HEK293 (cell line): ENCODE results near the gene IGFALS.

ENCODE experiments used
- CTCF ChIP-seq: fragments of 450-650 bp; formaldehyde crosslinking; IDR thresholded peaks from 2 replicates; pipeline ENCODE4 v1.5.1; 2016; ENCODE audit warnings: missing biosample characterization, missing genetic modification characterization
- KLF1 ChIP-seq: fragments of 450-650 bp; formaldehyde crosslinking; IDR thresholded peaks from 2 replicates; pipeline ENCODE4 v1.5.1; 2016; ENCODE audit warnings: missing biosample characterization, missing genetic modification characterization
- REST ChIP-seq: fragments of 450-650 bp; formaldehyde crosslinking; IDR thresholded peaks from 2 replicates; pipeline ENCODE4 v1.5.1; 2016; ENCODE audit warnings: missing biosample characterization, missing genetic modification characterization
- ZBTB10 ChIP-seq: fragments of 450-650 bp; formaldehyde crosslinking; IDR thresholded peaks from 2 replicates; pipeline ENCODE4 v1.5.1; 2016; ENCODE audit warnings: missing biosample characterization, missing genetic modification characterization
- ZBTB11 ChIP-seq: fragments of 450-650 bp; formaldehyde crosslinking; conservative IDR thresholded peaks from 2 replicates; pipeline ENCODE4 v1.5.1; 2016; ENCODE audit warnings: low read depth, missing biosample characterization, missing genetic modification characterization
- ZBTB21 ChIP-seq: fragments of 450-650 bp; formaldehyde crosslinking; IDR thresholded peaks from 2 replicates; pipeline ENCODE4 v1.5.1; 2017; ENCODE audit warnings: missing biosample characterization, missing genetic modification characterization
- ZBTB44 ChIP-seq: fragments of 450-650 bp; IDR thresholded peaks from 2 replicates; pipeline ENCODE4 v1.5.1; 2018; ENCODE audit warnings: missing biosample characterization, mild to moderate bottlenecking, missing genetic modification characterization
- ZNF112 ChIP-seq: fragments of 450-650 bp; formaldehyde crosslinking; IDR thresholded peaks from 2 replicates; pipeline ENCODE4 v1.5.0; 2017; ENCODE audit warnings: missing biosample characterization, missing genetic modification characterization
- ZNF221 ChIP-seq: fragments of 450-650 bp; formaldehyde crosslinking; IDR thresholded peaks from 2 replicates; pipeline ENCODE4 v1.5.1; 2017; ENCODE audit warnings: missing biosample characterization, missing genetic modification characterization, borderline replicate concordance
- ZNF362 ChIP-seq: fragments of 450-650 bp; formaldehyde crosslinking; IDR thresholded peaks from 2 replicates; pipeline ENCODE4 v1.5.1; 2016; ENCODE audit warnings: missing biosample characterization, missing genetic modification characterization
- ZNF423 ChIP-seq: fragments of 450-650 bp; formaldehyde crosslinking; IDR thresholded peaks from 2 replicates; pipeline ENCODE4 v1.5.1; 2016; ENCODE audit warnings: missing biosample characterization, missing genetic modification characterization
- ZNF426 ChIP-seq: fragments of 450-650 bp; formaldehyde crosslinking; IDR thresholded peaks from 2 replicates; pipeline ENCODE4 v1.5.1; 2017; ENCODE audit warnings: missing biosample characterization, missing genetic modification characterization, mild to moderate bottlenecking, inconsistent platforms, moderate library complexity
- ZNF654 ChIP-seq: fragments of 450-650 bp; formaldehyde crosslinking; IDR thresholded peaks from 2 replicates; pipeline ENCODE4 v1.5.1; 2016; ENCODE audit warnings: low read depth, missing biosample characterization, missing genetic modification characterization
- ZNF692 ChIP-seq: fragments of 450-650 bp; formaldehyde crosslinking; IDR thresholded peaks from 2 replicates; pipeline ENCODE4 v1.5.1; 2016; ENCODE audit warnings: missing biosample characterization, missing genetic modification characterization
- ZNF777 ChIP-seq: fragments of 450-650 bp; formaldehyde crosslinking; IDR thresholded peaks from 2 replicates; pipeline ENCODE4 v1.5.1; 2017; ENCODE audit warnings: missing biosample characterization, missing genetic modification characterization, borderline replicate concordance
- ZSCAN18 ChIP-seq: fragments of 450-650 bp; formaldehyde crosslinking; IDR thresholded peaks from 2 replicates; pipeline ENCODE4 v1.5.1; 2016; ENCODE audit warnings: missing biosample characterization, missing genetic modification characterization

IGFALS gene

GRCh38 chr16:1770328-1771187 is 22.9 kb downstream of the IGFALS start (continued):
- TF ChIP-seq ZBTB11 (tag by site-specific recombination) = 0 out of 2 replicates have a peak, but pooled peaks have one; percentile 27
- no peak for TF ChIP-seq ZSCAN18
- no peak for TF ChIP-seq ZNF423 (tag by site-specific recombination)
- peak; percentile 76 for TF ChIP-seq KLF1 (tag by site-specific recombination)
- TF ChIP-seq ZNF692 (tag by site-specific recombination) = no peak
- no peak for TF ChIP-seq ZNF426 (tag by site-specific recombination)
- TF ChIP-seq ZNF112 = no peak
- TF ChIP-seq REST (tag by site-specific recombination) = 0 out of 2 replicates have a peak, but pooled peaks have one; percentile 35
- TF ChIP-seq ZBTB10 (tag by site-specific recombination) = no peak
- TF ChIP-seq ZBTB21 (tag by site-specific recombination) = no peak
- TF ChIP-seq CTCF (tag by site-specific recombination) = 0 out of 2 replicates have a peak, but pooled peaks have one; percentile 44
- no peak for TF ChIP-seq ZNF777 (tag by site-specific recombination)
- TF ChIP-seq ZNF221 = no peak
- peak; percentile 69; the same call in 1 of the 2 replicates for TF ChIP-seq ZBTB44 (tag by site-specific recombination)
- TF ChIP-seq ZNF362 (tag by site-specific recombination) = no peak
- TF ChIP-seq ZNF654 (tag by site-specific recombination) = no peak
